Thoracic aorta (tissue), 2 donors: ENCODE data around the gene LRRC53. TPM values are rescaled to one million over a fixed set of nuclear protein-coding genes. Genes with fewer than 3 reads are reported as not detected.

Experiments
- ATAC-seq: fragments of 150-250 bp; one replicate; pipeline ENCODE4 v1.8.0; 2017; ENCODE audit warnings: low read depth; ENCODE audit not compliant: insufficient number of reproducible peaks, low FRiP score
- DNase-seq: peaks from one replicate; pipeline ENCODE4 v3.0.0-alpha.2; 2020; ENCODE audit warnings: low spot score
- H3K27ac ChIP-seq, 2 donors: fragments of 200-600 bp; sonication (generic); 1 replicate in 1 of 2; 2 replicates in 1 of 2; pipeline ENCODE4 v1.5.1; 2016; ENCODE audit warnings: mild to moderate bottlenecking in 2 of 2, moderate library complexity in 2 of 2
- H3K27me3 ChIP-seq: fragments of 200-600 bp; sonication (generic); replicated peaks from 2 replicates; pipeline ENCODE4 v1.6.0; 2016; ENCODE audit warnings: mild to moderate bottlenecking; ENCODE audit not compliant: insufficient read depth
- H3K36me3 ChIP-seq: fragments of 200-600 bp; sonication (generic); one replicate; pipeline ENCODE4 v1.5.1; 2016
- H3K4me1 ChIP-seq, 2 donors: fragments of 200-600 bp; sonication (generic); 1 replicate in 1 of 2; 2 replicates in 1 of 2; pipeline versions ENCODE4 v1.5.1 to v1.6.0; 2016; ENCODE audit warnings: low read depth in 2 of 2, mild to moderate bottlenecking in 1 of 2; ENCODE audit not compliant: control insufficient read depth in 1 of 2
- H3K4me3 ChIP-seq: fragments of 200-600 bp; sonication (generic); 2 replicates; pipeline ENCODE4 v1.5.1; 2016; ENCODE audit warnings: mild to moderate bottlenecking
- H3K9me3 ChIP-seq: fragments of 200-600 bp; sonication (generic); 2 replicates; pipeline ENCODE4 v1.5.1; 2016
- total RNA-seq, 2 donors: library from RNA; depleted of rRNA; stranded (reverse); fragments of >200 nt; gene quantifications; one replicate each; pipeline versions ENCODE4 v1.1.0 to v1.2.3, GENCODE V29; 2016
- TF ChIP-seq, protein P1 (sequence below): fragments of 200-600 bp; sonication (generic); IDR thresholded peaks from one replicate; pipeline ENCODE4 v1.5.1; 2019; ENCODE audit warnings: antibody characterized with exemption

Gene LRRC53
- total RNA-seq, 2 donors from 2014 or later = not detected

GRCh38 chr1:74437035-74437434, 75.4 kb downstream of the LRRC53 start:
- TF ChIP-seq, protein P1, sequence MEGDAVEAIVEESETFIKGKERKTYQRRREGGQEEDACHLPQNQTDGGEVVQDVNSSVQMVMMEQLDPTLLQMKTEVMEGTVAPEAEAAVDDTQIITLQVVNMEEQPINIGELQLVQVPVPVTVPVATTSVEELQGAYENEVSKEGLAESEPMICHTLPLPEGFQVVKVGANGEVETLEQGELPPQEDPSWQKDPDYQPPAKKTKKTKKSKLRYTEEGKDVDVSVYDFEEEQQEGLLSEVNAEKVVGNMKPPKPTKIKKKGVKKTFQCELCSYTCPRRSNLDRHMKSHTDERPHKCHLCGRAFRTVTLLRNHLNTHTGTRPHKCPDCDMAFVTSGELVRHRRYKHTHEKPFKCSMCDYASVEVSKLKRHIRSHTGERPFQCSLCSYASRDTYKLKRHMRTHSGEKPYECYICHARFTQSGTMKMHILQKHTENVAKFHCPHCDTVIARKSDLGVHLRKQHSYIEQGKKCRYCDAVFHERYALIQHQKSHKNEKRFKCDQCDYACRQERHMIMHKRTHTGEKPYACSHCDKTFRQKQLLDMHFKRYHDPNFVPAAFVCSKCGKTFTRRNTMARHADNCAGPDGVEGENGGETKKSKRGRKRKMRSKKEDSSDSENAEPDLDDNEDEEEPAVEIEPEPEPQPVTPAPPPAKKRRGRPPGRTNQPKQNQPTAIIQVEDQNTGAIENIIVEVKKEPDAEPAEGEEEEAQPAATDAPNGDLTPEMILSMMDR = no peak
- Histone ChIP-seq H3K4me1 (no peaks in the 10 kb centered on the region), H3K27me3 (no peaks in the 10 kb centered on the region), H3K36me3 (no peaks in the 10 kb centered on the region), H3K4me3 (no peak overlapping the region), H3K9me3 (no peaks in the 10 kb centered on the region), H3K27ac (no peak overlapping the region)
- ATAC-seq = no peak
- DNase-seq = no peak

GRCh38 chr1:74436078-74436477, 76.3 kb downstream of the LRRC53 start:
- H3K4me3 ChIP-seq = no peak overlapping the region
- no peak overlapping the region for H3K27ac ChIP-seq
- no peaks in the 10 kb centered on the region for H3K4me1 ChIP-seq
- TF ChIP-seq, protein P1 = no peak
- no peaks in the 10 kb centered on the region for H3K27me3 ChIP-seq
- ATAC-seq = no peak
- DNase-seq = no peak
- H3K36me3 ChIP-seq = no peaks in the 10 kb centered on the region
- no peaks in the 10 kb centered on the region for H3K9me3 ChIP-seq

DNA sequence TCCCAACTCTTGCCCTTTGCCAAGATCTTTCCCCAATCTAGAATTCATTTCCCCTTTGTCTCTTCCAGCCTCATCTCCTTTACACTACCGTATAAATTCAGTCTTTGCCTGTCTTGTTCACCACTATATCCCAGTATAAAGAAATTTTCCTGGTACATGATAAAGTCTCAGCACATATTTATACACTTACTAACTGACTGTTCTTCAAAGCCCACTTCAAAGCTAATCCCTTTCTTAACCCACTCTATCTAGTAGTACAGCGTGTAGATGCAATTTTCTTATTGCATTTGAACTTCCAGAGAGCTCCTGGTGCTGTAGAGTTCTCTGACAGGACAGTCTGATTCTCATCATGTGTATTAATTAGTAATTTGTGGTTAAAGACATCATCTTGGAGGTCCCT, 78.1 kb downstream of the LRRC53 start:
- H3K9me3 ChIP-seq = no peaks in the 10 kb centered on the region
- no peaks in the 10 kb centered on the region for H3K4me1 ChIP-seq
- ATAC-seq (no peak), DNase-seq (no peak)
- TF ChIP-seq, protein P1 = no peak
- H3K27me3 ChIP-seq = no peaks in the 10 kb centered on the region
- no peaks in the 10 kb centered on the region for H3K36me3 ChIP-seq
- H3K27ac ChIP-seq = no peak overlapping the region
- H3K4me3 ChIP-seq = no peak overlapping the region

DNA sequence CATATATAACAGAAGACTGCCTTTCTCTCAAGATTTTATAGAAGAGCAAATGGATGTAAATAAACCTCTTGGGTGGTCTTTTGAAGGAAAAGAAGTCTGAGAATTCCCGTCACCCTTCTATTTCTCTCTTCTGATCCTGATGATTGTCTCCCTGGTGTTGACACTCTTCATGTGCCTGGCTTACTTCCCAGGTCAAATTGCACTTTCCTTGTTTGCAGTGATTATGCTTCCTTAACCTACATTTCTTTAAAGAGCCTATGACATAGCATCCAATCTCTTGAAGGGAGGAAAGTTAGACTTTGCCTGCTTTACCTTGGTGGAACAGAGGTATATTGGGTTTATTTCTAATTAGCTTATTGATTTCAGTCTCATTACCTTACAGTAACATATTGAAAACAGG, 80.1 kb downstream of the LRRC53 start:
- no peak overlapping the region for H3K4me3 ChIP-seq
- DNase-seq (no peak), ATAC-seq (no peak)
- no peak overlapping the region for H3K27ac ChIP-seq
- H3K27me3 ChIP-seq = no peaks in the 10 kb centered on the region
- TF ChIP-seq, protein P1 = no peak
- no peaks in the 10 kb centered on the region for H3K4me1 ChIP-seq
- no peaks in the 10 kb centered on the region for H3K9me3 ChIP-seq
- no peaks in the 10 kb centered on the region for H3K36me3 ChIP-seq

DNA sequence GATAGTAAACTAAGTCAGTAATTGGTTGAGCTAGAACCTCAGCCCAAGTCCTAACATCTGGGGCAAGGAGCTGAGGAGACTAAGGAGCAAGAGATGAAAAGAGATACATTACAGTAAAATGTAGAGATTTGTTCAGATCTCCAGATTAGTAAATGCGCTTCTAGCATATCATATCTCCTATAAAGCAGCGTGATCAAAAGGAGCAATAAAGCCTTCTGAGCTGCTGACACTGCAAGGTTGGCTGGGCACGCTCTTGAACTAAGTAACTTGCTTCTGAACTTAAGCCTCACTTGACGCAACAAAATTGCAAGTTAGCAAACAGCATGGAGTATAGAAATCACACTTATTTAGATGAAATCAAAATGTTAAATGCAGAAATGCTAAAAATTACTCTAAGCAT, 80.9 kb downstream of the LRRC53 start:
- TF ChIP-seq, protein P1 = no peak
- H3K36me3 ChIP-seq = no peaks in the 10 kb centered on the region
- H3K27ac ChIP-seq = no peak overlapping the region
- H3K27me3 ChIP-seq = no peaks in the 10 kb centered on the region
- DNase-seq (no peak), ATAC-seq (no peak)
- no peak overlapping the region for H3K4me3 ChIP-seq
- no peaks in the 10 kb centered on the region for H3K9me3 ChIP-seq
- no peaks in the 10 kb centered on the region for H3K4me1 ChIP-seq
